ENCODE results near the gene NUPR1. TPM values are rescaled to one million over a fixed set of nuclear protein-coding genes. Genes with fewer than 3 reads are reported as not detected.
"Not testable (repeated sequence)": the region's sequence is repeated elsewhere in the genome, so short reads cannot be mapped to it uniquely, and the experiment has no call there.

NUPR1 gene
- total and polyA plus RNA-seq, 8 donors, result 4.2 to 251 (median 74.9) TPM

DNA sequence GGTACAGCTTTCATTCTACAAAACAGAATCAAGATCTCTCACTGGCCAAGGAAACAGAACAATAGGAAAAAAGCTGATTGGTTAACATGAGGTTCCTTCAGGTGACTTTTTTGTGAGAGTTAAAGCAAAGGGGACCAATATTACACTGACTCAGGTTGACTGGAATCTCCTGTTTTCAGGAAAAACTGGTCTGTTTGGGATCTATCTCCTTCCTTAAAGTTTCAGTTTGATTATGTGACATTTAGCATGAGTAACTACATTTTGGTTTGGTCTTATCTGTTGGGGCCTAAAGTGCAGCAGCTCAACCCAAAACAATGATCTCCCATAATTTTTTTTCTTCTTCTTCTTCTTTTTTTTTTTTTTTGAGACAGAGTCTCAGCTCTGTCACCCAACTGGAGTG is 9.7 kb downstream of the NUPR1 start:
- intact Hi-C loops (cut with DNase I; ENCODE audit: low total_unique reads), result no loop called here
- no peak overlapping the region for H3K4me3 ChIP-seq
- no peak for DNase-seq
- TF ChIP-seq EP300 (IDR thresholded peaks at IDR 0.05) (no peak), POLR2AphosphoS5 (IDR thresholded peaks at IDR 0.05) (no peak), POLR2A (IDR thresholded peaks at IDR 0.05) (no peak)
- TF ChIP-seq, protein P1, sequence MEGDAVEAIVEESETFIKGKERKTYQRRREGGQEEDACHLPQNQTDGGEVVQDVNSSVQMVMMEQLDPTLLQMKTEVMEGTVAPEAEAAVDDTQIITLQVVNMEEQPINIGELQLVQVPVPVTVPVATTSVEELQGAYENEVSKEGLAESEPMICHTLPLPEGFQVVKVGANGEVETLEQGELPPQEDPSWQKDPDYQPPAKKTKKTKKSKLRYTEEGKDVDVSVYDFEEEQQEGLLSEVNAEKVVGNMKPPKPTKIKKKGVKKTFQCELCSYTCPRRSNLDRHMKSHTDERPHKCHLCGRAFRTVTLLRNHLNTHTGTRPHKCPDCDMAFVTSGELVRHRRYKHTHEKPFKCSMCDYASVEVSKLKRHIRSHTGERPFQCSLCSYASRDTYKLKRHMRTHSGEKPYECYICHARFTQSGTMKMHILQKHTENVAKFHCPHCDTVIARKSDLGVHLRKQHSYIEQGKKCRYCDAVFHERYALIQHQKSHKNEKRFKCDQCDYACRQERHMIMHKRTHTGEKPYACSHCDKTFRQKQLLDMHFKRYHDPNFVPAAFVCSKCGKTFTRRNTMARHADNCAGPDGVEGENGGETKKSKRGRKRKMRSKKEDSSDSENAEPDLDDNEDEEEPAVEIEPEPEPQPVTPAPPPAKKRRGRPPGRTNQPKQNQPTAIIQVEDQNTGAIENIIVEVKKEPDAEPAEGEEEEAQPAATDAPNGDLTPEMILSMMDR (IDR thresholded peaks at IDR 0.05), result no peak
- H3K9me3 ChIP-seq, result no peaks in the 10 kb centered on the region
- H3K27me3 ChIP-seq, result no peaks in the 10 kb centered on the region
- H3K27ac ChIP-seq, result peak overlapping the region in 2 of 5 donors; percentile 69 to 76
- H3K4me1 ChIP-seq, result peaks cover 17 to 47% (median 34%) of the 10 kb centered on the region in 4 donors
- peaks cover 0 to 5% (median 0%) of the 10 kb centered on the region in 4 donors for H3K36me3 ChIP-seq

DNA sequence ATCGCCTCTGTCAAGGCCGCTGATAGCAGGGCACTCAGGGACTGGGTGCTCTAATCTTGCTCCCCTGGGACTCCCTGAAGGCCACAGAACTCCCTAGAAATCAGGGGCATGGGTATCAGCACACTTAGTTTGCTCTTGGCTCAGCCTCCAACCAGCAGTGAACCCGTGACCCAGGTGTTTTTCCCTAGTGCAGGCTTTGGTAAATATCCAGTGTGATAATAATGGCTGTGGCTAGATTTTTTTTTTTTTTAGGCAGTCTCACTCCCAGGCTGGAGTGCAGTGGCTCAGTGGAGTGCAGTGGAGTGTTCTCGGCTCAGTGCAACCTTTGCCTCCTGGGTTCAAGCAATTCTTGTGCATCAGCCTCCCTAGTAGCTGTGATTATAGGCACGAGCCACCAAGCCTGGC is 10.3 kb downstream of the NUPR1 start:
- H3K4me3 ChIP-seq, result no peak overlapping the region
- DNase-seq, result peak; percentile 69 to 73
- H3K27me3 ChIP-seq, result no peaks in the 10 kb centered on the region
- WGBS, 5 donors, result 33 to 56% (median 49%) methylated on average over 5 of the region's 5 CpGs
- peak overlapping the region; percentile 44 to 76 (median 69) for H3K27ac ChIP-seq
- H3K4me1 ChIP-seq, result peaks cover 16 to 47% (median 31%) of the 10 kb centered on the region in 4 donors
- no peak for TF ChIP-seq EP300 (IDR thresholded peaks at IDR 0.05)
- peak in 1 of 3 donors; percentile 39 for TF ChIP-seq POLR2AphosphoS5 (IDR thresholded peaks at IDR 0.05)
- intact Hi-C loops (cut with DNase I; ENCODE audit: low total_unique reads), result no loop called here
- no peaks in the 10 kb centered on the region for H3K36me3 ChIP-seq
- H3K9me3 ChIP-seq, result no peaks in the 10 kb centered on the region

DNA sequence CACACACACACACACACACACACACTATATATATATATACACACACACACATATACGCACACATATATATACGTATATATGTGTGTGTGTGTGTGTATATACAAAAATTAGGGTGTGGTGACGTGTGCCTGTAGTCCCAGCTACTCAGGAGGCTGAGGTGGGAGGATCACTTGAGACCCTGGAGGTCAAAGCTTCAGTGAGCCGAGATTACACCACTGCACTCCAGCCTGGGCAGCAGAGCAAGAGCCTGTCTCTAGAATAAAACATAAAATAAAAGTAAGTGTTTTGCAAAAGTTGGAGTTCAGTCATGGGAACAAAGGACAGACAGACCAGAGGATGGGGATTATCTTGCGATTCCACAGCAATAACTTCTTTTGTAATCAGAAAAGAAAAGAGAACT is 10.8 kb downstream of the NUPR1 start:
- Histone ChIP-seq H3K4me1 (peaks cover 11 to 43% (median 26%) of the 10 kb centered on the region in 4 donors), H3K36me3 (no peaks in the 10 kb centered on the region), H3K27ac (peak overlapping the region; percentile 44 to 76 (median 61)), H3K27me3 (no peaks in the 10 kb centered on the region), H3K9me3 (no peaks in the 10 kb centered on the region), H3K4me3 (no peak overlapping the region)
- TF ChIP-seq, protein P1 (IDR thresholded peaks at IDR 0.05), result no peak
- TF ChIP-seq POLR2AphosphoS5 (IDR thresholded peaks at IDR 0.05), result no peak
- no peak for TF ChIP-seq EP300 (IDR thresholded peaks at IDR 0.05)
- TF ChIP-seq POLR2A (IDR thresholded peaks at IDR 0.05), result no peak
- no peak for DNase-seq
- intact Hi-C loops (cut with DNase I; ENCODE audit: low total_unique reads), result no loop called here
- WGBS, 5 donors, result 57 to 73% (median 61%) methylated on average over 5 of the region's 5 CpGs

DNA sequence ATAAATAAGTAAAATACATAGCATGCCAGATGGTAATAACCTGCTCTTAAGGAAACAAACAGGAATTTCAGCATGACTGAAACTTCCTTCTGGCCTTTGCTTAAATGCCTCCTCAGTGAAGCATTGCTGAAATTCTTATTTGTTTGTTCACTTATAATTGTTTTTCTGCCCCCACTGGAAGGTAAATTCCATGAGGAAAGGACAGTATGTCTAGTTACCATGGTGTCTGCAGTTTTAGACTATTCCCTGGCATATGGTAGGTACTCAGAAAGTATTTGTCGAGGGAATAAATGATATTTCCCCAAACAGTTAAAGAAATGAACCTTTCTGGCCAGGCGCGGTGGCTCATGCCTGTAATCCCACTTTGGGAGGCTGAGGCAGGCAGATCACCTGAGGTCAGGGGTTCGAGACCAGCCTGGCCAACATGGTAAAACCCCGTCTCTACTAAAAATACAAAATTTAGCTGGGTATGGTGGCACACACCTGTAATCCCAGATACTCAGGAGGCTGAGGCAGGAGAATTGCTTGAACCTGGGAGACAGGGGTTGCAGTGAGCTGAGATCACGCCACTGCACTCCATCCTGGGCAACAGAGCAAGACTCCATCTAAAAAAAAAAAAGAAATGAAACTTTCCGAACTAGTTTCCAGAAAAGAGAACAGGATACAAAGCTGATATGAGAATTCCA is 11.5 kb downstream of the NUPR1 start:
- H3K4me3 ChIP-seq; H3K27me3 ChIP-seq; H3K9me3 ChIP-seq; intact Hi-C loops (cut with DNase I; ENCODE audit: low total_unique reads); H3K36me3 ChIP-seq; DNase-seq: not testable (repeated sequence)
- Histone ChIP-seq H3K27ac (peak overlapping the region in 2 of 5 donors; percentile 69 to 76), H3K4me1 (peaks cover 4 to 35% (median 21%) of the 10 kb centered on the region in 4 donors)
- WGBS, 5 donors, result 86 to 93% (median 91%) methylated on average over 7 of the region's 7 CpGs

DNA sequence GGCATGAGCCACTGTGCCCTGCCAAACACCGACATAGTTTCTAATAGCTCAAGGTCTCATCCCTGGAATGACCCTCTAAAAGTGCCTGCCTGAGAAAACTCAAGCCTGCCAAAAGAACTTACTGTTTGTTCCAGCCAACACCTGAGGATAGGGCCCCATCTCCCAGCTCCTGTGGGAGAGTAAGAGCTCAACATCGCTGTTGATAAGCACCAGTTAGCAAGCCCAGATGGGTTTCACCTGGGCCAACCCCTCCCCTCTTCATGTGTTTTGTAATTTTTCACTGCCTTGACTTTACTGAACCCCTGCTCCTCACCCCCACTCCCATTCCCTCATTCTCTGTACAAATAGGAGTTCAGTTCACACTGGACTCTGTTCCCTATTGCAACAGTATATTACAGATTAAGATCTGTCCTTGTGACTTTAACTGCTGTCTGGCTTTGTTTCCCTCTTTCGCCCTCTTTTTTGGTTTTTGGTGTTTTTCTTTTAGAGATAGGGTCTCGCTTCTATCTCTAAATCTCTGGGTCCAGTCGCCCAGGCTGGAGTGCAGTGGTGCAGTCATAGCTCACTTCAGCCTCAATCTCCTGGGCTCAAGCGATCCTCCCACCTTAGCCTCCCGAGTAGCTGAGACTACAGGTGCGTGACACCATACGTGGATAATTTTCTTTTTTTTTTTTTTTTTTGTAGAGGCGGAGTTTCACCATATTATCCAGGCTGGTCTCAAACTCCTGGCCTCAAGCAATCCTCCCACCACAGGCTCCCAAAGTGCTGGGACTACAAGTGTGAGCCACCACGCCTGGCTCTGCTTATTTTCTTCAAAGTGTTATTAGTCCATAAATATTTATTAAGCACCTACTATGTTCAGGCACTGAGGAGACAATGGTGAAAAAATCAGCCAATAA is 12.3 kb downstream of the NUPR1 start:
- no peak for TF ChIP-seq POLR2AphosphoS5 (IDR thresholded peaks at IDR 0.05)
- TF ChIP-seq EP300 (IDR thresholded peaks at IDR 0.05), result no peak
- Histone ChIP-seq H3K27me3 (no peaks in the 10 kb centered on the region), H3K4me1 (peaks cover 0 to 29% (median 18%) of the 10 kb centered on the region in 4 donors), H3K9me3 (no peaks in the 10 kb centered on the region), H3K4me3 (no peak overlapping the region), H3K27ac (peak overlapping the region in 1 of 5 donors; percentile 42), H3K36me3 (no peaks in the 10 kb centered on the region)
- WGBS, 5 donors, result 77 to 89% (median 81%) methylated on average over 11 of the region's 11 CpGs
- intact Hi-C loops (cut with DNase I; ENCODE audit: low total_unique reads), result no loop called here
- DNase-seq, result no peak

Measured in stomach (tissue), 9 donors.